Stomach (tissue), 19 donors: ENCODE measurements around the gene PRSS22. TPM values are rescaled to one million over a fixed set of nuclear protein-coding genes. Genes with fewer than 3 reads are reported as not detected.
"Not testable (repeated sequence)": the region's sequence is repeated elsewhere in the genome, so short reads cannot be mapped to it uniquely, and the experiment has no call there.

Experiments
- DNase-seq, 2 donors: peaks; one replicate each; pipeline versions ENCODE4 v3.0.0 to v3.0.0-alpha.2; 2013 to 2019
- H3K27ac ChIP-seq, 5 donors: fragments of 200-600 bp in 4 of 5; sonication (generic) in 4 of 5; one replicate each; pipeline ENCODE4 v1.5.1; 2013 to 2019; ENCODE audit warnings: mild to moderate bottlenecking in 1 of 5, moderate library complexity in 1 of 5
- H3K27me3 ChIP-seq, 3 donors: fragments of 200-600 bp; sonication (generic); one replicate each; pipeline ENCODE4 v1.5.1; 2017 to 2019; ENCODE audit warnings: mixed run types in 1 of 3
- H3K36me3 ChIP-seq, 4 donors: fragments of 200-600 bp; sonication (generic); 1 replicate in 3 of 4; 2 replicates in 1 of 4; pipeline ENCODE4 v1.5.1; 2016 to 2019
- H3K4me1 ChIP-seq, 4 donors: fragments of 200-600 bp; sonication (generic); one replicate each; pipeline ENCODE4 v1.5.1; 2016 to 2019
- H3K4me3 ChIP-seq, 4 donors: fragments of 200-600 bp; sonication (generic) in 3 of 4; one replicate each; pipeline ENCODE4 v1.5.1; 2016 to 2019; ENCODE audit warnings: mild to moderate bottlenecking in 1 of 4
- H3K9me3 ChIP-seq, 4 donors: fragments of 200-600 bp; sonication (generic); one replicate each; pipeline ENCODE4 v1.5.1; 2016 to 2019
- CTCF ChIP-seq, 7 experiments: fragments of 450-650 bp in 4 of 7; fragments of 200-600 bp in 3 of 7; sonication (generic) in 3 of 7; IDR thresholded peaks; one replicate each; pipeline ENCODE4 v1.5.1; 2016 to 2019; ENCODE audit warnings: antibody characterized with exemption in 7 of 7, control low read depth in 2 of 7, mild to moderate bottlenecking in 1 of 7
- EP300 ChIP-seq: sonication (generic); formaldehyde crosslinking; IDR thresholded peaks from one replicate; pipeline ENCODE4 v1.6.1; 2017; ENCODE audit warnings: antibody characterized with exemption
- POLR2A ChIP-seq, 4 donors: fragments of 450-650 bp; IDR thresholded peaks; one replicate each; pipeline ENCODE4 v1.6.1; 2016; ENCODE audit warnings: antibody characterized with exemption in 4 of 4, control low read depth in 2 of 4, mild to moderate bottlenecking in 1 of 4, moderate library complexity in 1 of 4
- POLR2AphosphoS5 ChIP-seq, 3 donors: sonication (generic); formaldehyde crosslinking; IDR thresholded peaks; one replicate each; pipeline ENCODE4 v1.6.1; 2016; ENCODE audit warnings: antibody characterized with exemption in 3 of 3
- WGBS, 5 donors: extraction: QIAGEN DNeasy Blood & Tissue Kit in 3 of 5; methylation state at CpG; one replicate each; pipeline versions ENCODE4 v1.1.5 to v1.1.7; 2013 to 2018; 5-methylcytosine and 5-hydroxymethylcytosine counted together
- intact Hi-C: fragments of 100-400 bp; cut with DNase I; formaldehyde crosslinking; loops from one replicate; pipeline ENCODE4 v1.15.1; 2023; ENCODE audit warnings: low total_unique reads
- long read RNA-seq, 10 donors: transcript quantifications; one replicate each; lab custom pipeline, GENCODE V29; 2026
- polyA plus RNA-seq, 3 donors: library from polyadenylated mRNA; stranded (reverse); fragments of 200-250 nt; gene quantifications; one replicate each; pipeline ENCODE4 v1.2.3, GENCODE V29; 2013
- total RNA-seq, 5 donors: library from RNA; depleted of rRNA; stranded (reverse); fragments of >200 nt; gene quantifications; one replicate each; pipeline versions ENCODE4 v1.1.0 to v1.2.3, GENCODE V29; 2014 to 2016
- donor health status: healthy with polysubstance abuse.
- donor health status: Bipolar disorder and iron deficiency.
- donor health status: healthy.

The PRSS22 gene, protein sequence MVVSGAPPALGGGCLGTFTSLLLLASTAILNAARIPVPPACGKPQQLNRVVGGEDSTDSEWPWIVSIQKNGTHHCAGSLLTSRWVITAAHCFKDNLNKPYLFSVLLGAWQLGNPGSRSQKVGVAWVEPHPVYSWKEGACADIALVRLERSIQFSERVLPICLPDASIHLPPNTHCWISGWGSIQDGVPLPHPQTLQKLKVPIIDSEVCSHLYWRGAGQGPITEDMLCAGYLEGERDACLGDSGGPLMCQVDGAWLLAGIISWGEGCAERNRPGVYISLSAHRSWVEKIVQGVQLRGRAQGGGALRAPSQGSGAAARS
- total RNA-seq = 10 to 100 TPM in 2 of 5 donors, 1 to 10 TPM in 2, not detected in 1; 1.8 to 33.2 (median 9.8) TPM
- polyA plus RNA-seq = 10 to 100 TPM in 2 of 3 donors, 1 to 10 TPM in 1; 5.2 to 62.2 (median 22.7) TPM
- long read RNA-seq, donor 1, partial matches to known transcripts = 0 of 3 reads
- long read RNA-seq, donor 1, other reads (novel, unspliced or antisense) = 0 of 3 reads
- long read RNA-seq, donor 2 = 0 reads
- long read RNA-seq, donor 3, partial matches to known transcripts = 0 of 2 reads
- long read RNA-seq, donor 3, other reads (novel, unspliced or antisense) = 0 of 2 reads
- long read RNA-seq, donor 4 = 0 reads
- long read RNA-seq, donor 5 = 0 reads
- long read RNA-seq, donor 6, partial matches to known transcripts = 5 of 9 reads
- long read RNA-seq, donor 6, other reads (novel, unspliced or antisense) = 0 of 9 reads
- long read RNA-seq, donor 7 = 0 reads
- long read RNA-seq, donor 8, partial matches to known transcripts = 0 of 4 reads
- long read RNA-seq, donor 8, other reads (novel, unspliced or antisense) = 0 of 4 reads
- long read RNA-seq, donor 9 = 0 reads
- long read RNA-seq, donor 10, partial matches to known transcripts = 0 of 1 reads
- long read RNA-seq, donor 10, other reads (novel, unspliced or antisense) = 0 of 1 reads

DNA sequence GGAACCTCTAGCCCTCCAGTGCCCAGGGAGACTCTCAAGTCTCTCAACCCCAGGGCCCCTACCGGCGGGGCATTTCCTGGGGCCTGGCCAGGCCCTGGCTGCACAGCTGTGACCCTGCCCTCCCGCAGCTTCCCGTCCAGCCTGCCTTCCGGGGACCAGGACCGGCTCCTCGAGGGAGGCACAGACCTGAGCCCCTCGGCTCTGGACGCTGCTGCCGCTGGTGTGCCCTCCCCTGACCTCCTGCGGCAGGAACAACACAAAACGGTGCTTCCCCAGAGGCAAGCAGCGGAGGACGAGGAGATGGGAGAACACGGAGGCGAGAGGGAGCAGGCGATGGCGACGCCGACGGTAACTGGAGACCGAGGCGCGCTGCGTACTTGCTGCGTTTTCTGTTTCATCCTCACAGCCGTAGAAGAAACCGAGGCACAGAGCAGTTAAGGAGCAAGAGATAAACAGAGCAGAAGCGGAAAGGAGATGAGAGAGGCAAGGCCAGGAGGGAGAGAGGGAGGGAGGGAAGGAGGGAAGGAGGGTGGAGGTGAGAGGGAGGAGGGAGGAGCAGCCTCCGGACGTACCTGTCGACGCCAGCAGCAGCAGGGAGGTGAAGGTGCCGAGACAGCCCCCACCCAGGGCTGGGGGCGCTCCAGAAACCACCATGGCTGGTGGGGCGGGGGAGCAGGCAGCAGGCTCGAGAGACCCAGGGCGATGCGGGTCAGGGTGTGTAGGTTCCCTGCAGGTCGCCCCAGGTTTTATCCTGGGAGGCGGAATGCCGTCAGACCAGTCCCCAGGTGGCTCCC is at the start of gene PRSS22:
TSS of gene PRSS22 (minus strand) at position 720 of the 794 bp plus-strand sequence. CDS start at position 654, 66 bp downstream.
- Histone ChIP-seq H3K4me1 (peaks cover 0 to 29% (median 20%) of the 10 kb centered on the region in 4 donors), H3K9me3 (peaks cover 6 to 20% (median 18%) of the 10 kb centered on the region in 4 donors), H3K27me3 (peaks cover 4 to 57% (median 22%) of the 10 kb centered on the region in 3 donors), H3K27ac (peak within 1 kb of the TSS; percentile 83 to 92 (median 89)), H3K36me3 (peaks cover 0 to 24% (median 11%) of the 10 kb centered on the region in 4 donors), H3K4me3 (peak within 1 kb of the TSS; percentile 35 to 59 (median 42))
- peak; percentile 87 to 92 for DNase-seq
- intact Hi-C loops = no loop called here
- 2 to 6% (median 4%) methylated on average over 29 to 42 of the region's 42 CpGs for WGBS, 5 donors
- TF ChIP-seq POLR2A (IDR thresholded peaks at IDR 0.05) = no peak
- TF ChIP-seq EP300 = no peak
- peak in 2 of 3 donors; percentile 66 to 75 for TF ChIP-seq POLR2AphosphoS5 (IDR thresholded peaks at IDR 0.05)
- TF ChIP-seq CTCF (IDR thresholded peaks at IDR 0.05) = no peak

DNA sequence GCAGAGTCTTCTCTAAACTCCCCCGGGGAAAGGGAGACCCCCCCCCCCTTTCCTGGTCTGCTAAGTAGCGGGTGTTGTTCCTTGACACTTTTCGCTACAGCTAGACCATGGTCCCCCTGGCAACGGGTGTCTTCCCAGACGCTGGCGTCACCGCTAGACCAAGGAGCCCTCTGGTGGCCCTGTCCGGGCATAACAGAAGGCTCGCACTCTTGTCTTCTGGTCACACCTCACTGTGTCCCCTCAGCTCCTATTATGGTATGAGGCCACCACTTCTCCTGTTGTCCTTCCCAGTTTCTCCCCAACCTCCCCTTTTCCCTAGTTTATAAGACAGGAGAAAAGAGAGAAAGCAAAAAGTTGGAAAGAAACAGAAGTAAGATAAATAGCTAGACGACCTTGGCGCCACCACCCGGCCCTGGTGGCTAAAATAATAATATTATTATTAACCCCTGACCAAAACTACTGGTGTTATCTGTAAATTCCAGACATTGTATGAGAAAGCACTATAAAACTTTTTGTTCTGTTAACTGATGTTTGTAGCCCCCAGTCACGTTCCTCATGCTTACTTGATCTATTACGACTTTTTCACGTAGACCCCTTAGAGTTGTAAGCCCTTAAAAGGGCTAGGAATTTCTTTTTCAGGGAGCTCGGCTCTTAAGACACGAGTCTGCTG is 49.2 kb upstream of the PRSS22 start:
- peak; percentile 45 to 72 for DNase-seq
- peaks cover 14 to 40% (median 32%) of the 10 kb centered on the region in 4 donors for H3K4me1 ChIP-seq
- H3K36me3 ChIP-seq, H3K27me3 ChIP-seq, H3K9me3 ChIP-seq, H3K4me3 ChIP-seq, intact Hi-C loops: not testable (repeated sequence)
- peak overlapping the region in 1 of 5 donors; percentile 78 for H3K27ac ChIP-seq
- WGBS, 5 donors = 12 to 19% (median 14%) methylated on average over 15 to 17 of the region's 17 CpGs
- peak in 5 of 7 experiments; percentile 31 to 85 (median 61) for TF ChIP-seq CTCF (IDR thresholded peaks at IDR 0.05)

- intact Hi-C loops = no loop called here
- Histone ChIP-seq H3K27me3 (no peaks in the 10 kb centered on the region), H3K36me3 (peaks cover 0 to 2% (median 0%) of the 10 kb centered on the region in 4 donors), H3K27ac (peak overlapping the region; percentile 46 to 78 (median 58)), H3K4me3 (no peak overlapping the region), H3K9me3 (no peaks in the 10 kb centered on the region), H3K4me1 (peaks cover 14 to 36% (median 28%) of the 10 kb centered on the region in 4 donors)
- 19 to 29% (median 23%) methylated on average over 12 of the region's 12 CpGs for WGBS, 5 donors
- no peak for TF ChIP-seq POLR2A (IDR thresholded peaks at IDR 0.05)
- TF ChIP-seq EP300 = no peak
- no peak for TF ChIP-seq CTCF (IDR thresholded peaks at IDR 0.05)
- TF ChIP-seq POLR2AphosphoS5 (IDR thresholded peaks at IDR 0.05) = no peak
- DNase-seq = no peak
Measured at GRCh38 chr16:2905988-2906387, 48.0 kb upstream of the PRSS22 start.
